T follicular helper cell (primary cell): ENCODE results near the gene KDM4E.
A peak's percentile ranks its signal among the peaks of the same experiment; 100 is the strongest.

Experiments
- DNase-seq: peaks from one replicate; pipeline ENCODE4 v3.0.0-alpha.2; 2020; ENCODE audit warnings: low read depth

KDM4E gene

DNA sequence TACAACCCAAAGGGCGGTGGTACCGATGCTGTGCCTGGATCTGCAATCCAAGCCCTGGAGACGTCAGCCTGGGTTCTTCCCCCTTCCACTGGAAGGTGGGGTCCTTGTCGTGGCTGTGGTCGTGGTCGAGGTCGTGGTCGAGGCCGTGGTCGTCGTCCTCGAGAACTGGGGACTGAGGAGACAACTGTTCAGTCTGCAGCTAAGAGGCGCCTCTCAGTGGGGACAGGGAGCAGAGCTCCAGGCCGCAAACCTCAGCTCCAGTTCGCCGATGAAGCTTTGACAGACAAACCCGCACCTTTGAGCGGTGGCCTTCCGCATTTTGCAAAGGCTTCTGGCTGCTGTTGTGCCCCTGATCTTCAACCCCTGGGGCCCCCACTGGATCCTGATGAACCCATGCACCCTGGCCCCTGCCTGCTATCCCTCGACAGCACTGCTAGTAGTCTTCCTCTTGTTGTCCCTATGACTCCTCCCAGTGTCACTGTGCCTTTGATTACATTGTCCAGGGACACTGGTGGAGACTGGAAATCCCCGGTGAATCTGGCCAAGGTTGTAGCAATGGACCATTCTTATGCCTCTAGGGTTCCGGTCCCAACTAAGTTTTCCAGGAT is 25.6 kb downstream of the KDM4E start:
- DNase-seq: no peak

DNA sequence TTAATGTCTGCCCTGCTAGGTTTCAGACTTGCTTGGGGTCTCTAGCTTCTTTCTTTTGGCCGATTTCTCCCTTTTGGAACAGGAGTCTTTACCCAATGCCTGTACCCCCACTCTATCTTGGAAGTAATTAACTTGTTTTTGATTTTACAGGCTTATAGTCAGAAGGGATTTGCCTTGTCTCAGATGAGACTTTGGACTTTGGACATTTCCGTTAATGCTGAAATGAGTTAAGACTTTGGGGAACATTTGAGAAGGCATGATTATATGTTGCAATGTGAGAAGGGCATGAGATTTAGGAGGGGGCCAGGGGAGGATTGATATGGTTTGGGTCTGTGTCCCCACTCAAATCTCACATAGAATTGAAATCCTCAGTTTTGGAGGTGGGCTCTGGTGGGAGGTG is 29.3 kb downstream of the KDM4E start:
- DNase-seq: no peak

DNA sequence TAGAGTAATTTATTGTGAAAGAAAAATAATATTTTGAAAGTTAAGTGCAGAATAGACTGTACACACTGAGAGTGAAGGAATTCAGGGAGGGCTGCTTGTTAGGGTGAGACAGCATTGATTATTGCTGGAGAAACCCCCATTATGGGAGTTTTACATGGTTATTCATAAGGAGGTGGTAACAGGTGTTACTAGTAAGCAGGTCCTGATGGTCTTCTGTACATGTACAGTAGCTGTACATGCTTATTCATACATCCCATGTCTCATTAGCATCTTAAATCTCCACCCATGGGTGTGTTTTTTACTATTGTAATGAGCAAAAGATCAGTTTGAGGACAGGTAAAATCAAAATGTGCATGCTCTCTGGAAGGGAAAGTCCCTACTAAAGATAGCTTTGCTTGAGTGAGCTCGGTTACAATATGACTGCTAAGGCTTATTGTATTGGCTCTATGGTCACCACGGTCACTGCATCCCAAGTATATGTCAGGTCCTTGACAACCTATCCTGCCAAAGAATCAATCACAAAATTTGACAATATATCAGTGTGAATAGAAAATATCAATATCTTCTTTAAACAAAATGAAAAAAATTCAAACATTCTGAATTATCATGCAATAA is 30.3 kb downstream of the KDM4E start:
- DNase-seq: no peak

DNA sequence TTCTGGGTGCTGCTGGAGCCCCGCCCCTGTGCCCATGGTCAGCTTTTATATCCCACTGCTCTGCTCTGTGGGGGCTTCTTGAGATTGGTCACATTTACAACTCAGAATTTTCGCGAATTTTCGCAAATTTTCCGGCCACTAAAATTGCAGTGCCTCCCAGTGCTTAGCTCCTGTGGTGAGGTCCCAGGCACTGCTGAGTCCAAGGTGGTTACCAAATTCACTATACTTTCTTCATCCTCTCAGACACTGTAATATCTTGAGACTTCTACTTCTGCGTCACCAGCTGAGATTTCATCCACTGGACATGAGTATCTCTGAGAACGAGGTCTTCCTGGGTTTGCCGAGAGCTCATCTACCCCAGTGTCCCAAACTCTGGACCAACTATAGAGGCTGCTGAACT is 32.9 kb downstream of the KDM4E start:
- no peak for DNase-seq

DNA sequence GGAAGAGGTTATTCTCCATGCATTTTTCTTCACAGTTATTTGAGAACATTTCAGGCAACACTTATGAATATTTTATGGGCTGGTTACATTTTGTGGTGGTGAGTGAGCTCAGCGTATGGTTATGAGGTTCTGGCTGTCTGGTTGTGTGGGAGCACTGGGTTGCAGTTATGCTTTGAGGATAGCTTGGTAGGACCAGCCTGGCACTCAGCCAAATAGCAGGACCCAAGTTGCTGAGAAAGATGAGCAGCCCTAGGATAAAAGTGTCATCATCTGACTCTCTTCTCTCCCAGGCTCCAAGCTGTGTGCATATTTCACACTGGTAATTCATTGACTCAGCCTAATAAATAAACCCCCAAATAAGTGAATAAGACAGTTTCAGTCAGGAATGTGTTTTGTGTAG is 33.6 kb downstream of the KDM4E start:
- no peak for DNase-seq

DNA sequence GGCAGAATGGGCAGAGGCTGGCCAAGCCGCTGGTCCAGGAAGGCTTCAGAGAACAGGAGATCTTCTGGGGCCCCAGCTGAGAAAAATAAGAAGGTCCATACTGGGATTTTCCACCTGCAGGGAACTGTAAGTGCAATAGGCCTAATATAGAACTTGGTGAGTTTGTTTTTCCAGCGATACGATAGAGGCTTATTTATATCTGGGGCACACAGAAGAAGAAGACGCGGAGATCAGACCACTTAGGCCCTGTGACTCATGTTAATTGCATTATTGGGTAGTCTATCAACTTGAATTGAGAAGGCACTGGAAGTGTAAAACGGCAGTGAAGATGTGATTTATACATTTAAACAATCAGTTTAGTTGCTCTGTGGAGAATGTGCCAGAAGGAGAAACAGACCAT is 34.0 kb downstream of the KDM4E start:
- no peak for DNase-seq

DNA sequence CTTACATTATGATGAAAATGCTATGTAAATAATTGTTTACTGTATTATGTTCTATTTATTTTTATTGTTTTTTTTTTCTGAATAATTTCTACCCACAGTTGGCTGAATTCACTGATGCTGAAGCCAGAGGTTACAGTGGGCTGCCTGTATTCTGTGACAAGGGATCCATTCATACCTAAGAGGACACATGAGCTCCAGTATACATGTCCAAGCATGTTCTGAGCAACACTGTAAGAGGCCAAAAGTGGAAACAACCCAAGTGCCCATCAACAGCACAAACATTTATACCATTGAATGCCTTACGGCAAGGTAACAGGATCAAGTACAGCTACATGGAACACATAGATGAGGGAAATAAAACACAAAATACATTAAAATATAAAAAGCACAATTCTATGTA is 40.3 kb downstream of the KDM4E start:
- no peak for DNase-seq

DNA sequence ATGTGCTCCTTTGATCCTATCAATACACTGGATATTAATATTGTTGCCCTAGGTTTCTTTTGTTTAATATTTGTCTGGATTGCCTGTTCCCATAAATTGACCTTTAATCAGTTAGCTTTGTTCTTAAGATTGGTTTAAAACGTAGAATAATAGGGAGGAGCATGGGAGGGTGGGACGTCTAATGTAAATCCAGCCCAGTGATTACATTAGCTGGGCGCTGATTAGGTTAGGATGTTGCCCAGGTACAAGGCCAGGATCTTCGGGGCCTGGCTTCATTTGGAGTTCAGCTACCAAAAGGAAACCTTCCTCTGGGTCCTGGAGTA is 41.6 kb downstream of the KDM4E start, which contains the start of gene SRSF8:
TSS of gene SRSF8 (plus strand) at position 204 of the 323 bp plus-strand sequence. CDS start 308 bp downstream, outside the sequence.
- no peak for DNase-seq

DNA sequence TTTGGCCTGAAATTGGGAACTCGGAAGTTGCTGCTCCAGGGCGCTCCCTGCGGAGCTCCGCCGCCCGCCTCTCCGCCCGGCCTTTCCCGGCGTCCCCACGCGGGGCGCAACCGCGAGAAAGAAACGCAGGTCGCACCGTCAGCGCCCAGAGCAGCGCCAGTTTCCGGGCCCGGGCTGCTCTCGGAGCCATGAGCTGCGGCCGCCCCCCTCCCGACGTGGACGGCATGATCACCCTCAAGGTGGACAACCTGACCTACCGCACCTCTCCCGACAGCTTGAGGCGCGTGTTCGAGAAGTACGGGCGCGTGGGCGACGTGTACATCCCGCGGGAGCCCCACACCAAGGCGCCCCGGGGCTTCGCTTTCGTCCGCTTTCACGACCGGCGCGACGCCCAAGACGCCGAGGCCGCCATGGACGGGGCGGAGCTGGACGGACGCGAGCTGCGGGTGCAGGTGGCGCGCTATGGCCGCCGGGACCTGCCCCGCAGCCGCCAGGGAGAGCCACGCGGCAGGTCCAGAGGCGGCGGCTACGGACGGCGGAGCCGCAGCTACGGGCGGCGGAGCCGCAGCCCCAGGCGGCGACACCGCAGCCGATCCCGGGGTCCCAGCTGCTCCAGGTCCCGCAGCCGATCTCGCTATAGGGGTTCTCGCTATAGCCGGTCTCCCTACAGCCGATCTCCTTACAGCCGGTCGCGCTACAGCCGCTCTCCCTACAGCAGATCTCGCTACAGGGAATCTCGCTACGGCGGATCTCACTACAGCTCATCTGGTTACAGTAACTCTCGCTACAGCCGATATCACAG is 42.2 kb downstream of the KDM4E start:
- DNase-seq: peak; percentile 61

DNA sequence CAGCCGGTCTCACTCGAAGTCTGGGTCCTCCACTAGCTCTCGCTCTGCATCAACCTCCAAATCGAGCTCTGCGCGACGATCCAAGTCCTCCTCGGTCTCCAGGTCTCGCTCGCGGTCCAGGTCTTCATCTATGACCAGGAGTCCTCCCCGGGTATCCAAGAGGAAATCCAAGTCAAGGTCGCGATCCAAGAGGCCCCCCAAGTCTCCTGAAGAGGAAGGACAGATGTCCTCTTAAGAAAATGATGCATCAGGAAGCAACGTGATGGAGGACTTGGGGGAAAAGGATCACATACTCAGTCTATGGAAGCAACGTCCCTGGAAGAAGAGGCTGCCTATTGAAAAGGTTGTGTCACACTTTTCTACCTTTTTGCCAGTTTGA is 42.8 kb downstream of the KDM4E start:
- DNase-seq: no peak

DNA sequence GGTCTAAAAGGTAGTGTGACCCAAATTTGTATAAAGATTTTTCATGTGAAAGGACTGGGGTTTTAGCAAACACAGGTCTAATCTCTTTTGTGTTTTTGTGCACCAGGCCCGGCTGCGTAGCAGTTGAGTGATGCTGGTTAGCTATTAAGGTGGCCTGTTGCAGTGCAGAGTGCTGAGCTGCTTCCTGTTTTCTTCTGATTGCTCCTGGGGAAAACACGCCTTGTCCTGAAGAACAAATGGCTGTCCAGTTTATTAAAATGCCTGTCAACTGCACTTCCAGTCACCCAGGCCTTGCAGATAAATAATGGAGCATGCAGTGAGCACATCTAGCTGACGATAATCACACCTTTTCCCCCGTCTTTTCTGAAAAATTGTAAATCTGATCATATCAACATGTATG is 43.5 kb downstream of the KDM4E start:
- peak; percentile 60 for DNase-seq

DNA sequence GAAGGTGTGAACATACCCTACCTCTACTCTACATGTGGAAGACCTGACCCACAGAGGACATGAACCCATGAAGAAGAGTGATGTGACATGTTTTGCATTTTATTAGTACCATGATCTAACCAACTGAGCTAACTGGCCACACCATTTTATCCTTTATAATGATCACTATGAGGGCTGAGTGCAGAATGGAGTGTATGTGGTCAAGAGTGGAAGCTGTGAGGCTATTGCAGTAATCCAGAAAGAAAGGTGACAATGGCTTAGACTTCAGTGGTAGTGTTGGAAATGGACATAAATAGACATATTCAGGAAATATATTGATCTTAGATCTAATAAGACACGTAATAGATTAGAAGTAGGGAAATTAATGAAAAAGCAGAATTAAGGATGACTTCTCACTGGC is 45.4 kb downstream of the KDM4E start:
- DNase-seq: no peak

DNA sequence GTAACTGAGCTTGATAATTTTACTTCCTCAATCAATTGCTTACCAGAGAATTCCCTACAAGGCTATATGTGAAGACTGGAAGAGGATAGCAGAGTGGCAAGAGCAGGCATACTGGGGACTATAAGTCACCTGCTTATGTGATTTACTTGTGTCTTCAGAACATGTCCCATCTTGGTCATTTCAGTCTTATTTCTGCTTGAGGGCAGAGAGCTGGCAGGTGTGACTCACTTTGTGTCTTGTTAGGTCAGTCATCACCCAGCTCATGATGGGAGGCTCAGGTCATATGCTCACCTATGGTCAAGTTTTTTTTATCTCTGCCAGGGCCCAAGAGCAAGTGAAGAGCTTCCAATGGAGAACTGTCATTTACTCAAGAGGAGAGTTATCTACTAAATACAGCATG is 47.9 kb downstream of the KDM4E start:
- DNase-seq: no peak

DNA sequence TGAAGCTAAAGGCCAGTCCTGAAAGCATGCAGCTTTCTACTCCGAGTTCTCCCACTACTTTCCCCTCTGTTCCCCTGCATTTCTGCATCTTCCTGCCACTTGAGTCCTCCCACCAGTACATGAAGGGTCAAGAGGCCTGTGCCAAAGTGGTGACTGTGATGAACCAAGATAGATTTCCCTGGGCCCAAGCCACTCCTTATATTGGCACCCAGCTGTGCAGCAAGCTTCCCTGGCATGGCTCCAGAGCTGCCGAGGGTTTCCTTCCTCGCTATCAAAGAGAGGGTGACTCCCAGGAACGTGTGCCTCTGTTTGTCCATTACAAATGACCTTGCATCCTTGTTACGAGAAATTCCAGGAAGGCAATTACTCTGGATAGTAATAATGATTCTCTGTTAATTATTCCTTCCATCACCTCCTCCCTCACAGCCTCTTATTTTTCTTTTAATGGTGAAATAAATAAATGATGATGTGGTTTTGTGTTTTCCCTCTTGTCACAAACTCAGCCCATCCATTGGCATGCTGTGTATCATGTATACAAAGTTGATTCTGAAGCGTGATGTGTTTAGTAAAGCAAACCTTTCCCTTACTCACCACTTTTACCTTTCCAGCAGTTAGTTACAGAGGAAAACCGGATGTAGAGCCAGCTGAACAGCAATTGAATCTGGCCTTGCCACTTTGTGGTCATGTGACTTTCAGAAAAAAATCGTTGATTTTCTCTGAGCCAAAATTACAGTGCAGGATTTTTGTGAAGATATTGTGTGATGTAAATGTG is 49.9 kb downstream of the KDM4E start:
- no peak for DNase-seq

DNA sequence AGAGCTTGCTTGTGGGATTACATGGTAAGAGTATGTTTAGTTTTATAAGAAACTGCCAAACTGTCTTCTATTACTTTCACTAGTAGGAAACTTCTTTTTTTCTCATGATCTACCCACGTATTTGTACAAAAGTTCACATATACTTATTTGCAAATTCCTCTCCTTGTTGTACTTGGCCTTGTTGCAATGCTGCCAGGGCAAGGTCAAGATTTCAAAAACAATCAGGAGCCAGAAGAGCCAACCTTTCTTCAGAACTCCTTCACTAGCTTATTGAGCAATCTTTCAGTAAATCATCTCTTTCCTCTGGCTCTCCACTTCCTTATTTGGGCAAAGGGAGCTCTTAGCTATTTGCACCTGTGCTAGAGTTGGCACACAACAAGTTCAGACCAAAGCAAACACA is 51.4 kb downstream of the KDM4E start:
- DNase-seq: no peak

DNA sequence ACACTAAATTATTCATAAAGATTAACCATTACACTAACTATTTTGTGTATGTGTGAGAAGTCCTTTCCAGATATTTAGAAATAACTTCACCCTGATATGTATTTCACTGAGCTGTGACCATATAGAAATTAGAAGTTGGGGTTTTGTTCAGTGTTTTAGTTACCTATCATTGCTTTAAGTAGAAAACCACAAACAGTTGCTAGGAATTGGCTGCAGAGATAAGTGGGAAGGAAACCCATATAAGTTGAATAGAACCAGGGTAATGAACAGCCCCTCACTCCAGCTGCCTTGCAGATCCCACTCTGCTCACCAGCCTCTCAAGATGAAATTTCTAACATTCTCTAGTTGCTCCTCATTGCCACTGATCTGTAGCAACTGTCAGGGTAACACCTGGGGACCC is 51.9 kb downstream of the KDM4E start:
- DNase-seq: no peak
